Measurements from ENCODE around the gene PYY. TPM values are rescaled to one million over a fixed set of nuclear protein-coding genes. Genes with fewer than 3 reads are reported as not detected.
A peak's percentile ranks its signal among the peaks of the same experiment; 100 is the strongest.
"Not testable (repeated sequence)": the region's sequence is repeated elsewhere in the genome, so short reads cannot be mapped to it uniquely, and the experiment has no call there.

PYY gene
- total and polyA plus RNA-seq, 2 donors from 2014 or later = not detected

- Histone ChIP-seq H3K9me3 (ENCODE audit: control insufficient read depth in 2 of 3, insufficient read depth in 1 of 3, low read length in 3 of 3) (no peaks in the 10 kb centered on the region), H3K27ac (ENCODE audit: low read depth in 2 of 2, low read length in 2 of 2) (no peak overlapping the region), H3K36me3 (ENCODE audit: control insufficient read depth in 2 of 3, insufficient read depth in 3 of 3, low read length in 3 of 3) (no peaks in the 10 kb centered on the region), H3K4me1 (ENCODE audit: control insufficient read depth in 2 of 3, insufficient read depth in 2 of 3, low read depth in 1 of 3, low read length in 3 of 3) (no peaks in the 10 kb centered on the region), H3K4me3 (ENCODE audit: low read length in 3 of 3) (no peak overlapping the region), H3K9ac (ENCODE audit: low read length in 3 of 3) (no peak overlapping the region), H3K27me3 (ENCODE audit: control insufficient read depth, insufficient read depth, low read length) (no peaks in the 10 kb centered on the region)
- no peak for DNase-seq
- no peak for FAIRE-seq
- TF ChIP-seq, protein P1, sequence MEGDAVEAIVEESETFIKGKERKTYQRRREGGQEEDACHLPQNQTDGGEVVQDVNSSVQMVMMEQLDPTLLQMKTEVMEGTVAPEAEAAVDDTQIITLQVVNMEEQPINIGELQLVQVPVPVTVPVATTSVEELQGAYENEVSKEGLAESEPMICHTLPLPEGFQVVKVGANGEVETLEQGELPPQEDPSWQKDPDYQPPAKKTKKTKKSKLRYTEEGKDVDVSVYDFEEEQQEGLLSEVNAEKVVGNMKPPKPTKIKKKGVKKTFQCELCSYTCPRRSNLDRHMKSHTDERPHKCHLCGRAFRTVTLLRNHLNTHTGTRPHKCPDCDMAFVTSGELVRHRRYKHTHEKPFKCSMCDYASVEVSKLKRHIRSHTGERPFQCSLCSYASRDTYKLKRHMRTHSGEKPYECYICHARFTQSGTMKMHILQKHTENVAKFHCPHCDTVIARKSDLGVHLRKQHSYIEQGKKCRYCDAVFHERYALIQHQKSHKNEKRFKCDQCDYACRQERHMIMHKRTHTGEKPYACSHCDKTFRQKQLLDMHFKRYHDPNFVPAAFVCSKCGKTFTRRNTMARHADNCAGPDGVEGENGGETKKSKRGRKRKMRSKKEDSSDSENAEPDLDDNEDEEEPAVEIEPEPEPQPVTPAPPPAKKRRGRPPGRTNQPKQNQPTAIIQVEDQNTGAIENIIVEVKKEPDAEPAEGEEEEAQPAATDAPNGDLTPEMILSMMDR (IDR thresholded peaks at IDR 0.05; ENCODE audit: borderline replicate concordance, extremely low read depth, insufficient read depth) = no peak
- intact Hi-C loops (cut with DNase I) = no loop called here
Measured at GRCh38 chr17:43974382-43975266, 20.9 kb upstream of the PYY start.

DNA sequence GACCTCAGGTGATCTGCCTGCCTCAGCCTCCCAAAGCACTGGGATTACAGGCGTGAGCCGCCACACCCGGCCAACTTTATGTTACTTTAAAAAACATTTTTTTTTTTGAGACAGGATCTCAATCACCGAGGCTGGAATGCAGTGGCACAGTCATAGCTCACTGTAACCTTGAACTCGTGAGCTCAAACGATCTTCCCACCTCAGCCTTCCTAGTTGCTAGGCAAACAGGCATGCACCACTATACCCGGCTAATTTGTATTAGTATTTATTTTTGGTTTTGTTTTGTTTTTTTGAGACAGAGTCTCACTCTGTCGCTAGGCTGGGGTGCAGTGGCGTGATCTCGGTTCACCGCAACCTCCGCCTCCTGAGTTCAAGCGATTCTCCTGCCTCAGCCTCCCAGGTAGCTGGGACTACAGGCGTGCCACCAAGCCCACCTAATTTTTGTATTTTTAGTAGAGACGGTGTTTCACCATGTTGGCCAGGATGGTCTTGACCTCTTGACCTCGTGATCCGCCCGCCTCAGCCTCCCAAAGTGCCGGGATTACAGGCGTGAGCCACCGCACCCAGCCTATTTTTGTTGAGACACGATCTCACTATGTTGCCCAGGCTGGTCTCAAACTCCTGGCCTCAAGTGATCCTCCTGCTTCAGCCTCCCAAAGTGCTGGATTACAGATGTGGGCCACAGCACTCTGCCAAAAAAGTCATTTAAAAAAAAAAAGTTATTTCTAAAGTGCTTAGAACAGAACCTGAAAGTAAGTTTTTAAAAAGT, 18.9 kb upstream of the PYY start:
- H3K9me3 ChIP-seq (ENCODE audit: control insufficient read depth in 2 of 3, insufficient read depth in 1 of 3, low read length in 3 of 3); H3K4me3 ChIP-seq (ENCODE audit: low read length in 3 of 3); FAIRE-seq; intact Hi-C loops (cut with DNase I); H3K27me3 ChIP-seq (ENCODE audit: control insufficient read depth, insufficient read depth, low read length); H3K27ac ChIP-seq (ENCODE audit: low read depth in 2 of 2, low read length in 2 of 2); H3K9ac ChIP-seq (ENCODE audit: low read length in 3 of 3); H3K4me1 ChIP-seq (ENCODE audit: control insufficient read depth in 2 of 3, insufficient read depth in 2 of 3, low read depth in 1 of 3, low read length in 3 of 3); H3K36me3 ChIP-seq (ENCODE audit: control insufficient read depth in 2 of 3, insufficient read depth in 3 of 3, low read length in 3 of 3): not testable (repeated sequence)
- DNase-seq = peak in 1 of 5 donors; percentile 32

GRCh38 chr17:43971436-43971835, 17.7 kb upstream of the PYY start:
- DNase-seq; H3K9ac ChIP-seq (ENCODE audit: low read length in 3 of 3); H3K36me3 ChIP-seq (ENCODE audit: control insufficient read depth in 2 of 3, insufficient read depth in 3 of 3, low read length in 3 of 3); intact Hi-C loops (cut with DNase I); H3K9me3 ChIP-seq (ENCODE audit: control insufficient read depth in 2 of 3, insufficient read depth in 1 of 3, low read length in 3 of 3); H3K4me3 ChIP-seq (ENCODE audit: low read length in 3 of 3); H3K4me1 ChIP-seq (ENCODE audit: control insufficient read depth in 2 of 3, insufficient read depth in 2 of 3, low read depth in 1 of 3, low read length in 3 of 3); H3K27me3 ChIP-seq (ENCODE audit: control insufficient read depth, insufficient read depth, low read length); FAIRE-seq; H3K27ac ChIP-seq (ENCODE audit: low read depth in 2 of 2, low read length in 2 of 2): not testable (repeated sequence)

DNA sequence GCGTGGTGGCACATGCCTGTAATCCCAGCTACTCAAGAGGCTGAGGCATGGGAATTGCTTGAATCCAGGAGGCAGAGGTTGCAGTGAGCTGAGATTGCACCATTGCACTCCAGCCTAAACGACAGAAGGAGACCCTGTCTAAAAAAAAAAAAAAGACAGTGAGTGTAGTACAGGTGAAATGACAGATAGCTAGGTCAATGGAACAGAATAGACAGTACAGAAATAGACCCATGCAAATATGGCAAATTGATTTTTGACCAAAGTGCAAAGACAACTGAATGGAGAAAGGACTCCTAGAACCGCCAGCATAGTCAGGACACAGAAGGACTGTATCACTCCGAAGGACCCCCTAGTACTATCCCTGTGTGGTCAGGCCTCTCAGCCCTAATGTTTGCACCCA, 16.6 kb upstream of the PYY start:
- no peak for DNase-seq
- H3K9ac ChIP-seq (ENCODE audit: low read length in 3 of 3) = no peak overlapping the region
- no peaks in the 10 kb centered on the region for H3K9me3 ChIP-seq (ENCODE audit: control insufficient read depth in 2 of 3, insufficient read depth in 1 of 3, low read length in 3 of 3)
- H3K36me3 ChIP-seq (ENCODE audit: control insufficient read depth in 2 of 3, insufficient read depth in 3 of 3, low read length in 3 of 3) = no peaks in the 10 kb centered on the region
- no peak for FAIRE-seq
- intact Hi-C loops (cut with DNase I) = no loop called here
- no peak overlapping the region for H3K27ac ChIP-seq (ENCODE audit: low read depth in 2 of 2, low read length in 2 of 2)
- TF ChIP-seq, protein P1 (IDR thresholded peaks at IDR 0.05; ENCODE audit: borderline replicate concordance, extremely low read depth, insufficient read depth) = no peak
- no peak overlapping the region for H3K4me3 ChIP-seq (ENCODE audit: low read length in 3 of 3)
- H3K27me3 ChIP-seq (ENCODE audit: control insufficient read depth, insufficient read depth, low read length) = no peaks in the 10 kb centered on the region
- H3K4me1 ChIP-seq (ENCODE audit: control insufficient read depth in 2 of 3, insufficient read depth in 2 of 3, low read depth in 1 of 3, low read length in 3 of 3) = no peaks in the 10 kb centered on the region
